K562 (cell line): ENCODE results near the gene FN3K. TPM values are rescaled to one million over a fixed set of nuclear protein-coding genes. Genes with fewer than 3 reads are reported as not detected.

Source experiments
- ARID1B ChIP-seq: fragments of 450-650 bp; IDR thresholded peaks from 2 replicates; pipeline ENCODE4 v1.6.1; 2016; ENCODE audit warnings: antibody characterized with exemption, mild to moderate bottlenecking, inconsistent platforms
- CREB1 ChIP-seq, 2 experiments: sonication (generic) in 1 of 2; formaldehyde crosslinking in 1 of 2; IDR thresholded peaks; 2 replicates each; pipeline versions ENCODE4 v1.6.1 to v1.8.0; 2012 to 2022; ENCODE audit warnings: inconsistent platforms in 1 of 2, mild to moderate bottlenecking in 1 of 2, missing genetic modification reagents in 1 of 2, moderate library complexity in 1 of 2
- ELF1 ChIP-seq: fragments of 200-800 bp; sonication (Bioruptor generic); IDR thresholded peaks from 2 replicates; pipeline ENCODE4 v1.6.1; 2016; ENCODE audit warnings: missing genetic modification characterization, missing compliant biosample characterization
- EP300 ChIP-seq: IDR thresholded peaks from 2 replicates; pipeline ENCODE4 v1.6.1; 2012; ENCODE audit warnings: low read length, improper control_type of control experiment
- FOXK1 ChIP-seq: sonication (generic); formaldehyde crosslinking; IDR thresholded peaks from 2 replicates; pipeline ENCODE4 v1.8.0; 2022; ENCODE audit warnings: missing genetic modification reagents, mild to moderate bottlenecking, borderline replicate concordance
- MAFF ChIP-seq: IDR thresholded peaks from 2 replicates; pipeline ENCODE4 v1.6.1; 2012; ENCODE audit warnings: low read length, improper control_type of control experiment
- NFE2L1 ChIP-seq: fragments of 450-650 bp; IDR thresholded peaks from 2 replicates; pipeline ENCODE4 v1.6.1; 2016; ENCODE audit warnings: missing genetic modification characterization, low read depth, mild to moderate bottlenecking, missing compliant biosample characterization, moderate library complexity, borderline replicate concordance
- NR3C1 ChIP-seq: sonication (generic); formaldehyde crosslinking; IDR thresholded peaks from 2 replicates; pipeline ENCODE4 v1.8.1; 2022; ENCODE audit warnings: missing genetic modification reagents
- PCBP1 ChIP-seq: fragments of 200-400 bp; formaldehyde crosslinking; IDR thresholded peaks from 2 replicates; pipeline ENCODE4 v1.6.1; 2018; ENCODE audit warnings: mild to moderate bottlenecking, low read depth, low read length; ENCODE audit not compliant: poor library complexity, severe bottlenecking
- PCBP2 ChIP-seq: fragments of 200-400 bp; formaldehyde crosslinking; IDR thresholded peaks from 2 replicates; pipeline ENCODE4 v1.6.1; 2018; ENCODE audit warnings: low read length, low read depth, mild to moderate bottlenecking, moderate library complexity; ENCODE audit not compliant: poor library complexity, severe bottlenecking
- POLR2A ChIP-seq: fragments of 450-650 bp; conservative IDR thresholded peaks from 2 replicates; pipeline ENCODE4 v1.6.1; 2016
- SMARCE1 ChIP-seq: fragments of 450-650 bp; IDR thresholded peaks from 2 replicates; pipeline ENCODE4 v1.7.1; 2016; ENCODE audit warnings: mild to moderate bottlenecking
- TCF7 ChIP-seq: sonication (generic); IDR thresholded peaks from 2 replicates; pipeline ENCODE4 v1.6.1; 2016; ENCODE audit warnings: antibody characterized with exemption, borderline replicate concordance
- THAP12 ChIP-seq: fragments of 250-450 bp; sonication (Bioruptor Pico); IDR thresholded peaks from 2 replicates; pipeline ENCODE4 v1.9.0; 2021; ENCODE audit warnings: mild to moderate bottlenecking, inconsistent platforms
- ZBTB7A ChIP-seq: IDR thresholded peaks from 2 replicates; pipeline ENCODE4 v1.6.1; 2011; ENCODE audit warnings: low read depth, mild to moderate bottlenecking, low read length, moderate library complexity, borderline replicate concordance; ENCODE audit not compliant: control insufficient read depth
- ZNF274 ChIP-seq: IDR thresholded peaks from 2 replicates; pipeline ENCODE4 v1.6.1; 2011; ENCODE audit warnings: low read depth, mild to moderate bottlenecking, low read length, moderate library complexity, borderline replicate concordance
- ZNF431 ChIP-seq: sonication (generic); formaldehyde crosslinking; IDR thresholded peaks from 2 replicates; pipeline ENCODE4 v1.8.0; 2022; ENCODE audit warnings: mild to moderate bottlenecking, missing genetic modification reagents
- ZNF57 ChIP-seq: fragments of 450-650 bp; formaldehyde crosslinking; IDR thresholded peaks from 2 replicates; pipeline ENCODE4 v1.4.0; 2020; ENCODE audit warnings: mild to moderate bottlenecking, moderate library complexity
- ZNF592 ChIP-seq: fragments of 450-650 bp; IDR thresholded peaks from 2 replicates; pipeline ENCODE4 v1.6.1; 2017; ENCODE audit warnings: antibody characterized with exemption, mild to moderate bottlenecking
- ZNF695 ChIP-seq: fragments of 450-650 bp; formaldehyde crosslinking; IDR thresholded peaks from 2 replicates; pipeline ENCODE4 v1.4.0; 2020; ENCODE audit warnings: mild to moderate bottlenecking, moderate library complexity
- ZNF707 ChIP-seq: fragments of 250-450 bp; sonication (Bioruptor Pico); conservative IDR thresholded peaks from 2 replicates; pipeline ENCODE4 v1.8.0; 2022; ENCODE audit warnings: inconsistent platforms, mild to moderate bottlenecking, moderate library complexity
- polyA plus RNA-seq, 8 experiments: library from polyadenylated mRNA; depleted of rRNA in 4 of 8; stranded (reverse) in 5 of 8; unstranded in 3 of 8; fragments of >200 nt; fragmentation: Nextera tagmentation in 2 of 8; fragmentation: Illumina TruSeq in 1 of 8; extraction: Ambion mirVana in 2 of 8; extraction: Trizol in 1 of 8; gene quantifications; 2 replicates each; pipeline versions ENCODE4 v1.2.1 to v1.2.3, GENCODE V29; 2011 to 2014; ENCODE audit warnings: inconsistent platforms in 1 of 8, missing spikeins in 1 of 8
- total RNA-seq, 7 experiments: library from RNA; depleted of rRNA in 6 of 7; stranded (reverse); fragments of >200 nt in 6 of 7; fragmentation: Illumina TruSeq in 2 of 7; extraction: Trizol in 2 of 7; gene quantifications; 2 replicates each; pipeline versions ENCODE4 v1.2.1 to v1.2.3, GENCODE V29; 2011 to 2021; ENCODE audit warnings: low replicate concordance in 1 of 7

Gene FN3K
- total and polyA plus RNA-seq, 9 of the 15 experiments (the other 6 are each of a cell fraction or from before 2014, with no cell fraction given): 0.08 to 22.7 (median 3.8) TPM

GRCh38 chr17:82737967-82738877 lies 2.8 kb downstream of the FN3K start (continued):
- peak; percentile 93 for TF ChIP-seq ZNF592
- TF ChIP-seq THAP12 (CRISPR knock-in tag): no peak
- TF ChIP-seq MAFF: no peak
- no peak for TF ChIP-seq ZNF57 (CRISPR knock-in tag)
- TF ChIP-seq ZNF695 (CRISPR knock-in tag): no peak
- TF ChIP-seq PCBP1: no peak
- TF ChIP-seq PCBP2: no peak
- TF ChIP-seq ELF1 (tag): no peak
- no peak for TF ChIP-seq SMARCE1
- TF ChIP-seq ARID1B: peak; percentile 55
- TF ChIP-seq NR3C1 (CRISPR knock-in tag): no peak
- no peak for TF ChIP-seq ZNF707
- no peak for TF ChIP-seq CREB1 (IDR thresholded peaks at IDR 0.05)
- TF ChIP-seq CREB1 (CRISPR knock-in tag; IDR thresholded peaks at IDR 0.05): 0 out of 2 replicates have a peak, but pooled peaks have one; percentile 36
- TF ChIP-seq ZNF431: peak; percentile 51; the same call in 1 of the 2 replicates
- TF ChIP-seq POLR2A: no peak
- TF ChIP-seq TCF7: no peak
- no peak; the same call in 1 of the 2 replicates for TF ChIP-seq FOXK1 (CRISPR knock-in tag)
- TF ChIP-seq NFE2L1 (tag): no peak
- TF ChIP-seq ZBTB7A: peak; percentile 17; the same call in 1 of the 2 replicates
- TF ChIP-seq EP300: peak; percentile 38; the same call in 1 of the 2 replicates
- no peak for TF ChIP-seq ZNF274
